ENCODE data around the gene PFAS. TPM values are rescaled to one million over a fixed set of nuclear protein-coding genes. Genes with fewer than 3 reads are reported as not detected.

Gene PFAS
- total RNA-seq, 4 donors from 2014 or later = 2.6 to 8.4 (median 6.5) TPM

DNA sequence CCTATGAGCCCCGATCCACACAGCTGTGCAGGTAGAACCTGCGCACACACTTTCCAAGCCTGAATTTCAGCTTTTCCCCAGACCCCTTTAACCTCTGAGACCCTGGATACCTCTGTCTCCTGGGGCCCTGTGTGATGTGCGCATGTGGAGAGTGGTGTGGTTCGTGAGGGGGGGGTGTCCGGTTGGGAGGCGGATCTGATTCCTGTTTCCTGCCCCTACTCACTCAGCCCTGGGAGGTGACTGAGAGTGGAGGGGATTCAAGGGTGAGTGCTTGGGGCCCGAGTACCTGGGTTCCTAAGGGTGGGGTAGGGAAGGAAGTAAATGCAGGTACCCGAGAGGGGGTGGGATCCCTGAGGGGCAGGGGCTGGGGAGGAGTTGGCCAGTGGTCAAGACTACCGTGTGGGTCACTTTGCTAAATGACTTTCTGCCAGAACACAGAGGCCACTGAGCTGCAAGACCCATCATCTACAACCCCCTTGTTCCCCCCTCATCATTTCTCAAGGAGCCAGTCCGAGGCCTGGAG lies 61.6 kb downstream of the PFAS start:
- TF ChIP-seq CTCF (IDR thresholded peaks at IDR 0.05 in 4 of 5, conservative IDR thresholded peaks at IDR 0.05 in 1 of 5) (no peak), POLR2A (IDR thresholded peaks at IDR 0.05) (no peak)
- Histone ChIP-seq H3K4me1 (no peaks in the 10 kb centered on the region), H3K27me3 (peaks cover 7 to 26% (median 15%) of the 10 kb centered on the region in 3 donors), H3K4me3 (peak overlapping the region; percentile 30 to 50 (median 36)), H3K27ac (peak overlapping the region in 3 of 4 donors; percentile 65 to 68 (median 67)), H3K9me3 (no peaks in the 10 kb centered on the region), H3K36me3 (no peaks in the 10 kb centered on the region)
- intact Hi-C loops (cut with DNase I; ENCODE audit: low total_unique reads) (no loop called here), in situ Hi-C loops (cut with MboI; ENCODE audit: low sequenced_read_pairs in 4 of 4) (loop anchor here in 2 of 4 donors (25.0 kb wide), 1 partner anchor 223 kb away; the partner anchor contains the start of gene ALOX12B (in 2 of the 2))
- DNase-seq = no peak
- ATAC-seq = no peak

GRCh38 chr17:8311131-8311790 lies 62.2 kb downstream of the PFAS start:
- DNase-seq = no peak
- Histone ChIP-seq H3K27me3 (peaks cover 13 to 30% (median 18%) of the 10 kb centered on the region in 3 donors), H3K27ac (peak overlapping the region in 3 of 4 donors; percentile 65 to 68 (median 67)), H3K4me3 (peak overlapping the region in 3 of 4 donors; percentile 35 to 50 (median 36)), H3K4me1 (no peaks in the 10 kb centered on the region), H3K36me3 (no peaks in the 10 kb centered on the region), H3K9me3 (no peaks in the 10 kb centered on the region)
- in situ Hi-C loops (cut with MboI; ENCODE audit: low sequenced_read_pairs in 4 of 4) (loop anchor here in 2 of 4 donors (25.0 kb wide), 1 partner anchor 224 kb away; the partner anchor contains the start of gene ALOX12B (in 2 of the 2)), intact Hi-C loops (cut with DNase I; ENCODE audit: low total_unique reads) (no loop called here)
- no peak for ATAC-seq
- TF ChIP-seq CTCF (IDR thresholded peaks at IDR 0.05 in 4 of 5, conservative IDR thresholded peaks at IDR 0.05 in 1 of 5) (no peak), POLR2A (IDR thresholded peaks at IDR 0.05) (no peak)

DNA sequence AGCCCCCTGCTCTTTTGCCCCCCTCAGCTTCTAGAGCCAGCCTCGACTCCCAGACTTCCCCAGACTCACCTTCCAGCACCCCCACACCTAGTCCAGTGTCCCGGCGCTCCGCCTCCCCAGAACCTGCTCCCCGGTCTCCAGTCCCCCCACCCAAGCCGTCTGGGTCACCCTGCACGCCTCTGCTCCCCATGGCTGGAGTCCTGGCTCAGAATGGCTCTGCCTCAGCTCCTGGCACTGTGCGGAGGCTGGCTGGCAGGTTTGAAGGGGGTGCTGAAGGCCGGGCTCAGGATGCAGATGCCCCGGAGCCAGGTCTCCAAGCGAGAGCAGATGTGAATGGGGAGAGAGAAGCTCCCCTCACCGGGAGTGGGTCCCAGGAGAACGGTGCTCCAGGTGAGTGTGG lies 63.2 kb downstream of the PFAS start:
- Histone ChIP-seq H3K4me3 (peak overlapping the region in 3 of 4 donors; percentile 13 to 50 (median 35)), H3K9me3 (no peaks in the 10 kb centered on the region), H3K4me1 (no peaks in the 10 kb centered on the region), H3K27ac (peak overlapping the region in 1 of 4 donors; percentile 18), H3K27me3 (peaks cover 15 to 30% (median 18%) of the 10 kb centered on the region in 3 donors), H3K36me3 (no peaks in the 10 kb centered on the region)
- TF ChIP-seq CTCF (IDR thresholded peaks at IDR 0.05 in 4 of 5, conservative IDR thresholded peaks at IDR 0.05 in 1 of 5) (no peak), POLR2A (IDR thresholded peaks at IDR 0.05) (no peak)
- ATAC-seq (no peak), DNase-seq (peak in 1 of 2 donors; percentile 3)
- in situ Hi-C loops (cut with MboI; ENCODE audit: low sequenced_read_pairs in 4 of 4) = loop anchor here in 2 of 4 donors (25.0 kb wide), 1 partner anchor 225 kb away; the partner anchor contains the start of gene ALOX12B (in 2 of the 2)
- intact Hi-C loops (cut with DNase I; ENCODE audit: low total_unique reads) = no loop called here

GRCh38 chr17:8312726-8313600 lies 63.9 kb downstream of the PFAS start:
- DNase-seq (no peak), ATAC-seq (no peak)
- no peaks in the 10 kb centered on the region for H3K9me3 ChIP-seq
- in situ Hi-C loops (cut with MboI; ENCODE audit: low sequenced_read_pairs in 4 of 4) = loop anchor here in 2 of 4 donors (25.0 kb wide), 1 partner anchor 226 kb away; the partner anchor contains the start of gene ALOX12B (in 2 of the 2)
- H3K36me3 ChIP-seq = no peaks in the 10 kb centered on the region
- peaks cover 15 to 30% (median 18%) of the 10 kb centered on the region in 3 donors for H3K27me3 ChIP-seq
- intact Hi-C loops (cut with DNase I; ENCODE audit: low total_unique reads) = no loop called here
- H3K27ac ChIP-seq = no peak overlapping the region
- TF ChIP-seq CTCF (IDR thresholded peaks at IDR 0.05 in 4 of 5, conservative IDR thresholded peaks at IDR 0.05 in 1 of 5) (no peak), POLR2A (IDR thresholded peaks at IDR 0.05) (no peak)
- no peaks in the 10 kb centered on the region for H3K4me1 ChIP-seq
- peak overlapping the region in 2 of 4 donors; percentile 35 to 50 for H3K4me3 ChIP-seq
